HG03571 (cell line): ENCODE measurements around the gene ITM2C.

Experiments
- ATAC-seq: cut with Tn5 transposase; IDR thresholded peaks from one replicate; pipeline ENCODE4 v1.9.1; 2021; ENCODE audit not compliant: unreplicated experiment

The ITM2C gene

GRCh38 chr2:230891064-230891463, 26.3 kb downstream of the ITM2C start:
- ATAC-seq: no peak

GRCh38 chr2:230891509-230891908, 26.8 kb downstream of the ITM2C start:
- ATAC-seq: no peak

GRCh38 chr2:230893338-230893737, 28.6 kb downstream of the ITM2C start:
- peak; percentile 63 for ATAC-seq

- ATAC-seq: peak; percentile 53
These were observed 29.4 kb downstream of the ITM2C start for GRCh38 chr2:230893841-230894781.

- ATAC-seq: no peak
These were observed 31.0 kb downstream of the ITM2C start for GRCh38 chr2:230895536-230896345.

GRCh38 chr2:230896346-230897115, 31.8 kb downstream of the ITM2C start:
- ATAC-seq: no peak

GRCh38 chr2:230898016-230898712, 33.4 kb downstream of the ITM2C start:
- ATAC-seq: no peak

GRCh38 chr2:230898713-230899091, 34.0 kb downstream of the ITM2C start:
- ATAC-seq: no peak

- no peak for ATAC-seq
These were observed 34.5 kb downstream of the ITM2C start for GRCh38 chr2:230899287-230899686.

GRCh38 chr2:230899786-230900185, 35.0 kb downstream of the ITM2C start:
- ATAC-seq: no peak

GRCh38 chr2:230900336-230900995, 35.7 kb downstream of the ITM2C start:
- ATAC-seq: no peak

GRCh38 chr2:230901006-230901405, 36.3 kb downstream of the ITM2C start:
- ATAC-seq: no peak

GRCh38 chr2:230902180-230902899, 37.6 kb downstream of the ITM2C start:
- ATAC-seq: peak; percentile 77

GRCh38 chr2:230903231-230904150, 38.7 kb downstream of the ITM2C start:
- ATAC-seq: no peak

- no peak for ATAC-seq
These were observed 40.2 kb downstream of the ITM2C start for GRCh38 chr2:230904856-230905447.

GRCh38 chr2:230905448-230906421, 41.0 kb downstream of the ITM2C start:
- ATAC-seq: no peak
